Measurements from ENCODE around the gene PDE6A.

- TF ChIP-seq CTCF (IDR thresholded peaks at IDR 0.05) = no peak
- no peak for TF ChIP-seq POLR2A (IDR thresholded peaks at IDR 0.05)
Measured at GRCh38 chr5:149936700-149937091, 7.9 kb downstream of the PDE6A start.
